GM11168 (cell line): ENCODE data around the gene RGS7BP.

Experiments used
- in situ Hi-C: fragments of 300-500 bp; cut with MboI; formaldehyde crosslinking; loops from one replicate; pipeline ENCODE4 v1.12.0; 2022; ENCODE audit warnings: low sequenced_read_pairs; ENCODE audit not compliant: unreplicated experiment

The RGS7BP gene

DNA sequence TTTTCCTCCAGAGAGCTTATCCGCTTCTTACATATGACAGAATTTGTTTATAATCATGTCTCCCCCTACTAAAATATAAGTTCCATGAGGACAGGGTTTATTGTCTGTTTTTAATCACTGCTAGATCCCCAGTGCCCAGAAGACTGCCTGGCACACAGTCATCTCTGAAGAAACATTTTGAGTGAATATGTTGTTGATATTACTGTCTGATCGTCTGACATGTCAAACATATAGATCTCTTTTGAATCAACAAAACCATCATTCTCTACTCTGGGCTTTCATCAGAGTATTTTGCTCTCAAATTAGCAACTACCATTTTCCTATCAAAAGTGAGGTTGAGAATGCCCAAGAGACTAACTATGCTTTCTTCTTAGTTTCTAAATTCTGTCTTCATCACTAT lies 117.2 kb downstream of the RGS7BP start:
- in situ Hi-C loops, result no loop called here

- in situ Hi-C loops, result loop anchor here (25.0 kb wide), 1 partner anchor 862 kb away; the partner anchor contains the start of gene ADAMTS6
Observed at GRCh38 chr5:64625678-64626077, 119.9 kb downstream of the RGS7BP start.

- in situ Hi-C loops, result loop anchor here (25.0 kb wide), 1 partner anchor 858 kb away; the partner anchor contains the start of gene ADAMTS6
Observed at GRCh38 chr5:64628901-64629300, 123.1 kb downstream of the RGS7BP start.

- in situ Hi-C loops, result loop anchor here (5.0 to 25.0 kb wide), 2 partner anchors 157 to 857 kb away; partner anchors contain the start of gene ADAMTS6
Observed at GRCh38 chr5:64629841-64630240, 124.0 kb downstream of the RGS7BP start.

DNA sequence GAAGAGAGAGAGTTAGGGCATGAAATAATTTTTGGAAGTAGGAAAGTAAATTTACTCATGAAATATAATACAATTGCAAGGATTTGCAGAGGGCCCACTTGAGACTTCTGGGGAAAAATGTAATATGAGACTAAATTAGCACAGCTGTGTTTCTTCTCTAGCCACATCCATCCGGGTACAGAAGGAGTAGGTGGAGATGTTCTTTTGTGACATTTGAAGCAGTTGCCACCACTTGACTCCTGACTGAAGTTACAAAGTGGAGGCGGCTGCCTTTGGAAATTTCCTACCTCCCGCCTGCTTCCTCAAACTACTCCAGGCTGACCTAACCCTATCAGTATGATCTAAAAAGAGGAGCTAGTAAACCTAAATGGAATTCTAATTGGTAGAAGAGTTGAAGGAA lies 126.4 kb downstream of the RGS7BP start:
- in situ Hi-C loops, result loop anchor here (5.0 to 25.0 kb wide), 2 partner anchors 155 to 855 kb away; partner anchors contain the start of gene ADAMTS6

- in situ Hi-C loops, result loop anchor here (5.0 to 25.0 kb wide), 2 partner anchors 152 to 852 kb away; partner anchors contain the start of gene ADAMTS6
Observed at GRCh38 chr5:64634997-64635686, 129.3 kb downstream of the RGS7BP start.

- in situ Hi-C loops, result loop anchor here (25.0 kb wide), 1 partner anchor 850 kb away; the partner anchor contains the start of gene ADAMTS6
Observed at GRCh38 chr5:64637144-64637543, 131.3 kb downstream of the RGS7BP start.

DNA sequence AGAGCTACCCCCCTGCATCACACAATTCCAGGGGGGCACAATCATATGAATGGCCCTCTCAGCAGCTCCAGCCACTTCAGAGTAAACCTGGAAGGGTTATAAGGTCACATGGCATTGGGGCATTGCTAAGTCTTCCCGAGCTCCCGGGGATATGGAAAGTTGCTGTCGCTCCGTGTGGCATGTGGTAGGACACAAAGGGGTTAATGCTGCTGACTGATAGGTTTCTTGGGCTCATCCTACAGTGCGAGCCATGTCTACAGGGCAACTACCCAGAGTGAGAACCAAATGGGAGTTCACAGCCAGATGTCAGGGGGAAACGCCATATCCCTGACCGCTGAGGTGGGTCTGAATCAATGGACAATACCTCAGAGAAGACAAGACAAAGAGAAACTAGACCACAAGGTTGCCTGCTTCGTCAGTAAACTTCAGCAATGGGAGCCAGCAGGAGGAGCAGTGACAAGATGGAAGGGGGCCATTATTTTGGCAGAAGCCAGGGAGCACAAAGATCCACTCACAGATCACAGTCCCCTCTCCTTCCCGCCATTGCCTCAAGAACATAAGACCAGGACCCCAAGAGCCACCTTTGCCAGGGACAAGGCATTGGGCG lies 132.1 kb downstream of the RGS7BP start:
- in situ Hi-C loops, result loop anchor here (25.0 kb wide), 1 partner anchor 849 kb away; the partner anchor contains the start of gene ADAMTS6

- in situ Hi-C loops, result loop anchor here (25.0 kb wide), 1 partner anchor 842 kb away; the partner anchor contains the start of gene ADAMTS6
Observed at GRCh38 chr5:64644831-64645230, 139.0 kb downstream of the RGS7BP start.

DNA sequence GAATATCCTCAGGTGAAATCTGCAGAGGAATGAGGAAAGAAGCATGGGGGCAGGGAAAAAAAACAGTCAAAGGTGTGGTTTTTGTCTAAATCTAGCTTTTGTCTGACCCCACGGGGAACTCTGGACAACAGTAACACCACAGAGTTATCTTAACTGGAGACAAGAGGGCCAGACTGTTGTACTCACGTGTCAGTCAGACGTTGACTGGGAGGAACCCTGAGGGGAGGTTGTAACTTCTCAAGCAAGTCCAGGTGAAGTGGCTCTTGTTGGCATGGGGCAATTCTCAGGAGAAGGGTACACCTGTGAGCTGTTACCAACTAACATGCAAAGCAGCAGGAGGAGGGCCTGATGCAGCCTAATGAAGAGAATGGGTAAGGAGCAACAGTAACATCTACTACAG lies 140.4 kb downstream of the RGS7BP start:
- in situ Hi-C loops, result loop anchor here (25.0 kb wide), 1 partner anchor 841 kb away; the partner anchor contains the start of gene ADAMTS6

GRCh38 chr5:64649512-64649911 lies 143.7 kb downstream of the RGS7BP start:
- in situ Hi-C loops, result loop anchor here (25.0 kb wide), 1 partner anchor 838 kb away; the partner anchor contains the start of gene ADAMTS6

DNA sequence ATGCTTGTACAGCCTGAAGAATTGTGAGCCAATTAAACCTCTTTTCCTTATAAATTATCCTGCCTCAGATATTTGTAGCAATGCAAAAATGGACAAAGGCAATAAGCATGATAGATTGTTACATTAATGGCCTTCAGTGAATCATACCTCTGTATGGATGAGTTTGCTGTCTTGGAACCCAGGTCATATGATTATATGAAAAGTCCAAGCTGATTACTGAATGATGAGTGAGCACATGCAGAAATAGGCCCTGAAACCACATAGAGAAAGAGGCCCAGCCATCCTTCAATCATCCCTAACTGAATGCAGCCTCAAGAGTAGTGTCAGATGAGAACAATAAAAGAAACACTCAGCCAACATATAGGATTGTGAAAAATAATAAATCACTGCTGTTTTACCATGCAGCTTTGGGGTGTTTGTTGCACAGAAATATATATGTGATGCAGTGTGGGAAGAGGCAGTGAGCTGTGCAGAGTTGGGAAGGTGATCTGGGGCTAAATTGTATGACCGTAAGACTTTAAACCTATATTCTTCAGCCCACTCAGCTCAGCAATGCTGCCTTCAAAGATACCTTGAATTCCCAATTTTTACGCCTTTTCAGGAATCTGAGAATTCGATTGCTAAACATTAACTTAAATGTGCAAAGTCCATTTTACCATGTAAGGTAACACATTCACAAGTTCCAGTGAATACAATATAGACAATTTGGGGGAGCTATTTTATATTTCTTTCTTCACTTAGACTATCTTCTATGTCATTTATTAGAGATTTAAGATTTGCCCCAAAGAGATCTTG lies 148.1 kb downstream of the RGS7BP start:
- in situ Hi-C loops, result no loop called here

DNA sequence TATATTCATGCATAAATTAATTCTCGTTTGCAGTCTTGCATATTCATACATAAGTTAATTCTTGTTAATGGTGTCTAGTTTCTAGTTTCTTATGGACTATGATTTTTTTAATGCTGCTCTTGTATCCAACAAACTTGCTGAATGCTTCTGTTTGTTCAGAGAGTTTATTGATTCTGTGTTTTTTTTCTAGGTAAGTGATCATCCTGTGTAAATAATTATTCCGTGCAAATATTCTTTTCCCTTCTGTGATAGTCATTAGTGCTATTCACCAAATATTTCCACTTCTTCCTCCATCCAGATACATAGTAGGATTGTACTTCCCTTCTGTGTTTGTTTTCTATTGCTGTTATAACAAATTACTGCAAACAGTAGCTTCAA lies 148.7 kb downstream of the RGS7BP start:
- in situ Hi-C loops, result no loop called here

DNA sequence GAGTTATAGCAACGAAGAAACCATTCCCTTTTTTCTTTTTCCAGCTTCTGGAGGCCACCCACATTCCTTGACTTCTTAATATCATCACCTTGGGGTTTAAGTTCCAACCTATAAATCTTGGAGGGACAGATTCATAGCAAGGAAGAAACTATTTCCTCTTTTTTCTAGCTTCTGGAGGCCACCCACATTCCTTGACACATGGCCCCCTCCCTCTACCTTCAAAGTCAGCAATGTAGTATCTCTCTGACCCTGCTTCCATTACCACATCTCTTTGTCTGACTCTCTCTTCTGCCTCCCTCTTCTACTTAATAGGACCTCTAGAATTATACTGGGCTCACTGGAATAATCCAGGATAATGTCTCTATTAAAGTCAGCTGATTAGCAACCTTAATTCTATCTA lies 149.8 kb downstream of the RGS7BP start:
- in situ Hi-C loops, result no loop called here

- in situ Hi-C loops, result no loop called here
Observed at GRCh38 chr5:64659289-64659688, 153.5 kb downstream of the RGS7BP start.
